K562 (cell line): Measurements from ENCODE around the gene ERVW-1. TPM values are rescaled to one million over a fixed set of nuclear protein-coding genes. Genes with fewer than 3 reads are reported as not detected.
A peak's percentile ranks its signal among the peaks of the same experiment; 100 is the strongest.

Experiments used
- ARID2 ChIP-seq: fragments of 450-650 bp; IDR thresholded peaks from 2 replicates; pipeline ENCODE4 v1.6.1; 2017; ENCODE audit warnings: antibody characterized with exemption, mild to moderate bottlenecking
- BACH1 ChIP-seq: fragments of 200-800 bp; sonication (Bioruptor generic); IDR thresholded peaks from 2 replicates; pipeline ENCODE4 v1.6.1; 2016; ENCODE audit warnings: missing genetic modification characterization, missing compliant biosample characterization
- CREBBP ChIP-seq: IDR thresholded peaks from one replicate; pipeline ENCODE4 v1.6.1; 2012; ENCODE audit warnings: low read depth, mild to moderate bottlenecking, control low read depth, inconsistent platforms, low read length
- ESRRB ChIP-seq: fragments of 250-450 bp; sonication (Bioruptor Pico); IDR thresholded peaks from 2 replicates; pipeline ENCODE4 v1.5.0; 2020; ENCODE audit warnings: mild to moderate bottlenecking, moderate library complexity, borderline replicate concordance
- HLTF ChIP-seq: fragments of 450-650 bp; IDR thresholded peaks from 2 replicates; pipeline ENCODE4 v1.6.1; 2016
- HMGXB4 ChIP-seq: sonication (generic); formaldehyde crosslinking; IDR thresholded peaks from 2 replicates; pipeline ENCODE4 v1.8.1; 2023; ENCODE audit warnings: mild to moderate bottlenecking, missing genetic modification reagents
- HNRNPLL ChIP-seq: fragments of 200-400 bp; formaldehyde crosslinking; IDR thresholded peaks from 2 replicates; pipeline ENCODE4 v1.6.1; 2017; ENCODE audit warnings: low read length, low read depth, mild to moderate bottlenecking; ENCODE audit not compliant: poor library complexity, severe bottlenecking
- KAT8 ChIP-seq: fragments of 450-650 bp; IDR thresholded peaks from 2 replicates; pipeline ENCODE4 v1.6.1; 2016; ENCODE audit warnings: low read depth, mild to moderate bottlenecking
- MEF2D ChIP-seq: conservative IDR thresholded peaks from 2 replicates; pipeline ENCODE4 v1.6.1; 2016; ENCODE audit warnings: low read depth, missing genetic modification characterization, missing compliant biosample characterization
- RERE ChIP-seq: sonication (generic); formaldehyde crosslinking; IDR thresholded peaks from 2 replicates; pipeline ENCODE4 v1.8.0; 2023; ENCODE audit warnings: missing genetic modification reagents, mild to moderate bottlenecking, borderline replicate concordance
- SMAD1 ChIP-seq: fragments of 150-350 bp; IDR thresholded peaks from 2 replicates; pipeline ENCODE4 v1.6.1; 2014; ENCODE audit warnings: low read length, low read depth; ENCODE audit not compliant: partially characterized antibody
- SREBF2 ChIP-seq: sonication (generic); formaldehyde crosslinking; IDR thresholded peaks from 2 replicates; pipeline ENCODE4 v1.4.0; 2020; ENCODE audit warnings: mild to moderate bottlenecking, missing genetic modification reagents
- TCF3 ChIP-seq: sonication (generic); formaldehyde crosslinking; IDR thresholded peaks from 2 replicates; pipeline ENCODE4 v1.4.0; 2020; ENCODE audit warnings: mild to moderate bottlenecking, missing genetic modification reagents
- THRAP3 ChIP-seq: fragments of 450-650 bp; IDR thresholded peaks from 2 replicates; pipeline ENCODE4 v1.6.1; 2016; ENCODE audit warnings: mild to moderate bottlenecking, inconsistent platforms, borderline replicate concordance
- ZKSCAN1 ChIP-seq: fragments of 150-350 bp; IDR thresholded peaks from 2 replicates; pipeline ENCODE4 v1.6.1; 2016; ENCODE audit warnings: low read depth, low read length
- ZNF324 ChIP-seq: fragments of 250-450 bp; sonication (Bioruptor Pico); IDR thresholded peaks from 2 replicates; pipeline ENCODE4 v1.4.0; 2020; ENCODE audit warnings: mild to moderate bottlenecking
- polyA plus RNA-seq, 8 experiments: library from polyadenylated mRNA; depleted of rRNA in 4 of 8; stranded (reverse) in 5 of 8; unstranded in 3 of 8; fragments of >200 nt; fragmentation: Nextera tagmentation in 2 of 8; fragmentation: Illumina TruSeq in 1 of 8; extraction: Ambion mirVana in 2 of 8; extraction: Trizol in 1 of 8; gene quantifications; 2 replicates each; pipeline versions ENCODE4 v1.2.1 to v1.2.3, GENCODE V29; 2011 to 2014; ENCODE audit warnings: inconsistent platforms in 1 of 8, missing spikeins in 1 of 8
- total RNA-seq, 7 experiments: library from RNA; depleted of rRNA in 6 of 7; stranded (reverse); fragments of >200 nt in 6 of 7; fragmentation: Illumina TruSeq in 2 of 7; extraction: Trizol in 2 of 7; gene quantifications; 2 replicates each; pipeline versions ENCODE4 v1.2.1 to v1.2.3, GENCODE V29; 2011 to 2021; ENCODE audit warnings: low replicate concordance in 1 of 7
- TF ChIP-seq, protein P1 (sequence below): fragments of 200-400 bp; formaldehyde crosslinking; IDR thresholded peaks from 2 replicates; pipeline ENCODE4 v1.6.1; 2017; ENCODE audit warnings: mild to moderate bottlenecking, low read depth, low read length, moderate library complexity

The ERVW-1 gene
- total and polyA plus RNA-seq, 9 of the 15 experiments (the other 6 are each of a cell fraction or from before 2014, with no cell fraction given) = not detected

DNA sequence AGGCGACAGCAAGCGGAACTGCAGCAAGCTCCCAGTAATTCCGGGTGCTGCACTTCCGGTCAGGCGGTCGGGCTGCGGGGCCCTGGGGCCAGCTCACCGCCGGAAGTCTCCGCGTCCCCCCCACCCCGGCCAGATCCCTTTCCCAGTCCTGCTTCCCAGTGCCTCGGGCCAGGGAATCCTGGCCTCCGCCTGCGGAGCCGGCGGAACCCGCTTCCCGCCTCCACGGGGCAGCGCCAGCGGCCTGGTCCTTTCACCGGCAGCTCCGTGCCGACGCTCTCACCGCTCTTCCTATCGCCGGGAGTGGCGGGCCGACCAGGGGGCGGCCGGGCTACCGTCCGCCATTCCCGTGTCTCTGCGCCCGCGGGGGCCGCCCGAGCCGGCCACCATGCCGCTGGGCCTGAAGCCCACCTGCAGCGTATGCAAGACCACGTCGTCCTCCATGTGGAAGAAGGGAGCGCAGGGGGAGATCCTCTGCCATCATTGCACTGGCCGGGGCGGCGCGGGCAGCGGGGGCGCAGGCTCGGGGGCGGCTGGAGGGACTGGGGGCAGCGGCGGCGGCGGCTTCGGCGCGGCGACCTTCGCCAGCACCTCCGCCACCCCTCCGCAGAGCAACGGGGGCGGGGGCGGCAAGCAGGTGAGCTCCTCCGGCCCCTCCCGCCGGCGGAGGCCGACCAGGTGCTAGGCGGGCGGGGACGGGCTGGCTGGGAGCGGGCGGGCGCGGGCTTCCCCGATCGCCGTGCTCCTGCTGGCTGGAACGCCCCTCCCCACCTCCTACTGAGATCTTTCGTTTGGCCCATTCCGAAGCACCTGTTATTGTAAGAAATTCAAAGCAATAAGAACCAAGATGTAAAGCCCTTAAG is 30.2 kb downstream of the ERVW-1 start, which contains the start of gene GATAD1 (continued):
- no peak for TF ChIP-seq CREBBP
- no peak for TF ChIP-seq ZNF324 (CRISPR knock-in tag)
- TF ChIP-seq THRAP3 = no peak
- TF ChIP-seq RERE (CRISPR knock-in tag) = no peak
- TF ChIP-seq HNRNPLL = peak; percentile 38
- TF ChIP-seq HLTF = peak; percentile 56; the same call in 1 of the 2 replicates
- TF ChIP-seq HMGXB4 (CRISPR knock-in tag) = peak; percentile 91; the same call in 1 of the 2 replicates
- no peak for TF ChIP-seq ARID2
- no peak for TF ChIP-seq KAT8
- no peak for TF ChIP-seq BACH1 (tag)
- TF ChIP-seq MEF2D (tag) = no peak
- TF ChIP-seq ZKSCAN1 = peak; percentile 72
- TF ChIP-seq TCF3 (CRISPR knock-in tag) = no peak
- no peak for TF ChIP-seq SREBF2 (CRISPR knock-in tag)
- TF ChIP-seq, protein P1, sequence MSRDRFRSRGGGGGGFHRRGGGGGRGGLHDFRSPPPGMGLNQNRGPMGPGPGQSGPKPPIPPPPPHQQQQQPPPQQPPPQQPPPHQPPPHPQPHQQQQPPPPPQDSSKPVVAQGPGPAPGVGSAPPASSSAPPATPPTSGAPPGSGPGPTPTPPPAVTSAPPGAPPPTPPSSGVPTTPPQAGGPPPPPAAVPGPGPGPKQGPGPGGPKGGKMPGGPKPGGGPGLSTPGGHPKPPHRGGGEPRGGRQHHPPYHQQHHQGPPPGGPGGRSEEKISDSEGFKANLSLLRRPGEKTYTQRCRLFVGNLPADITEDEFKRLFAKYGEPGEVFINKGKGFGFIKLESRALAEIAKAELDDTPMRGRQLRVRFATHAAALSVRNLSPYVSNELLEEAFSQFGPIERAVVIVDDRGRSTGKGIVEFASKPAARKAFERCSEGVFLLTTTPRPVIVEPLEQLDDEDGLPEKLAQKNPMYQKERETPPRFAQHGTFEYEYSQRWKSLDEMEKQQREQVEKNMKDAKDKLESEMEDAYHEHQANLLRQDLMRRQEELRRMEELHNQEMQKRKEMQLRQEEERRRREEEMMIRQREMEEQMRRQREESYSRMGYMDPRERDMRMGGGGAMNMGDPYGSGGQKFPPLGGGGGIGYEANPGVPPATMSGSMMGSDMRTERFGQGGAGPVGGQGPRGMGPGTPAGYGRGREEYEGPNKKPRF = no peak
- TF ChIP-seq ESRRB (CRISPR knock-in tag) = no peak
- TF ChIP-seq SMAD1 = peak; percentile 83
